ENCODE measurements around the gene ADPGK. TPM values are rescaled to one million over a fixed set of nuclear protein-coding genes. Genes with fewer than 3 reads are reported as not detected.

Gene ADPGK
- total RNA-seq, 4 donors from 2014 or later, result 53.2 to 94.1 (median 69.7) TPM

GRCh38 chr15:72783004-72783639 lies 436 bp downstream of the ADPGK start:
- Histone ChIP-seq H3K27me3 (no peaks in the 10 kb centered on the region), H3K27ac (peak overlapping the region; percentile 93 to 96 (median 94)), H3K4me1 (peaks cover 2 to 27% (median 7%) of the 10 kb centered on the region in 4 donors), H3K36me3 (peaks cover 0 to 14% (median 0%) of the 10 kb centered on the region in 3 donors), H3K4me3 (peak overlapping the region; percentile 87 to 98 (median 92)), H3K9me3 (no peaks in the 10 kb centered on the region)
- DNase-seq, result peak in 2 of 3 donors; percentile 48 to 67
- TF ChIP-seq POLR2A (IDR thresholded peaks at IDR 0.05) (no peak), CTCF (IDR thresholded peaks at IDR 0.05) (no peak)

- Histone ChIP-seq H3K4me1 (peaks cover 2 to 27% (median 7%) of the 10 kb centered on the region in 4 donors), H3K36me3 (peaks cover 0 to 18% (median 0%) of the 10 kb centered on the region in 3 donors), H3K27me3 (no peaks in the 10 kb centered on the region), H3K27ac (peak overlapping the region; percentile 93 to 96 (median 94)), H3K4me3 (peak overlapping the region; percentile 87 to 98 (median 92)), H3K9me3 (no peaks in the 10 kb centered on the region)
- no peak for TF ChIP-seq CTCF (IDR thresholded peaks at IDR 0.05)
- no peak for DNase-seq
Observed at GRCh38 chr15:72782274-72783003, 1.1 kb downstream of the ADPGK start.

- H3K27me3 ChIP-seq, result no peaks in the 10 kb centered on the region
- peaks cover 0 to 18% (median 0%) of the 10 kb centered on the region in 3 donors for H3K36me3 ChIP-seq
- TF ChIP-seq CTCF (IDR thresholded peaks at IDR 0.05), result no peak
- H3K4me3 ChIP-seq, result peak overlapping the region in 1 of 4 donors; percentile 97
- peaks cover 2 to 27% (median 7%) of the 10 kb centered on the region in 4 donors for H3K4me1 ChIP-seq
- DNase-seq, result no peak
- H3K27ac ChIP-seq, result no peak overlapping the region
- H3K9me3 ChIP-seq, result no peaks in the 10 kb centered on the region
Observed at GRCh38 chr15:72781631-72782030, 1.9 kb downstream of the ADPGK start.

GRCh38 chr15:72778796-72779195 lies 4.8 kb downstream of the ADPGK start:
- TF ChIP-seq POLR2A (IDR thresholded peaks at IDR 0.05) (no peak), CTCF (IDR thresholded peaks at IDR 0.05) (no peak)
- Histone ChIP-seq H3K27ac (no peak overlapping the region), H3K27me3 (no peaks in the 10 kb centered on the region), H3K9me3 (no peaks in the 10 kb centered on the region), H3K36me3 (peaks cover 0 to 31% (median 0%) of the 10 kb centered on the region in 3 donors), H3K4me1 (peaks cover 0 to 28% (median 2%) of the 10 kb centered on the region in 4 donors), H3K4me3 (no peak overlapping the region)
- no peak for DNase-seq

- Histone ChIP-seq H3K9me3 (no peaks in the 10 kb centered on the region), H3K27me3 (no peaks in the 10 kb centered on the region), H3K4me1 (peaks cover 0 to 10% (median 0%) of the 10 kb centered on the region in 4 donors), H3K4me3 (no peak overlapping the region), H3K27ac (peak overlapping the region in 1 of 4 donors; percentile 43), H3K36me3 (peaks cover 0 to 57% (median 0%) of the 10 kb centered on the region in 3 donors)
- TF ChIP-seq CTCF (IDR thresholded peaks at IDR 0.05), result no peak
- no peak for TF ChIP-seq POLR2A (IDR thresholded peaks at IDR 0.05)
- DNase-seq, result no peak
Observed at GRCh38 chr15:72774696-72775383, 8.7 kb downstream of the ADPGK start.
